RWPE1 (cell line): ENCODE results near the gene KDM4B.
"Not testable (repeated sequence)": the region's sequence is repeated elsewhere in the genome, so short reads cannot be mapped to it uniquely, and the experiment has no call there.

Experiments used
- CTCF ChIA-PET: fragments of 350-600 bp; sonication (Branson Sonifier 250); formaldehyde crosslinking; extraction: SDS; loops from one replicate; lab custom pipeline; 2021; lab: Yijun Ruan, JAX
- POLR2A ChIA-PET: fragments of 400-600 bp; formaldehyde crosslinking; extraction: SDS; loops from one replicate; lab custom pipeline; 2020; ENCODE audit warnings: antibody characterized with exemption; ENCODE audit not compliant: low non-redundant PET; lab: Yijun Ruan, JAX
- DNase-seq: peaks from one replicate; pipeline ENCODE4 v3.0.0; 2012; ENCODE audit warnings: low spot score
- H3K27ac ChIP-seq: fragments of 450-650 bp; 2 replicates; pipeline ENCODE4 v1.5.1; 2017
- TF ChIP-seq, protein P1 (sequence below): fragments of 450-650 bp; conservative IDR thresholded peaks from 2 replicates; pipeline ENCODE4 v1.5.1; 2017; ENCODE audit warnings: low read depth, mild to moderate bottlenecking

The KDM4B gene

DNA sequence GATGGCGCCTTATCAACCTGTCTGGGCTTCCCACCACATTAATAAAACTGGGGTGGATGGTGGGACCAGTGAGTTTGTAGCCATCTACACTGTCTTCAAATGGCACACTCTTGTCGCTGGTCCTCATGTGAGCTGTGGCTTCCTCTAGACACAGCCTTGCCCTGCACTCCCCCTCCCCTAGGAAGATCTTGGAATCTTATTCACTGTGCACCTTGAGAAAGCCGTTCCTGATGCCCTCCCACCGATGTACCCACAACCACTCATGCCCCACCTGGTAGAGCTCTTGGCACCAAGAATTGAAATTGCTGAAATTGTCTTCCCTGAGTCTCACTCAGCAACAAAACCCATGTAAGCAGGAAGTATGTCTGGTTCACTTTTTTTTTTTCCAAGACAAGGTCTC, 225.7 kb downstream of the KDM4B start:
- no peak overlapping the region for H3K27ac ChIP-seq
- no peak for DNase-seq
- CTCF ChIA-PET = interaction anchor here (0.6 kb wide), 2 partner anchors 71 to 146 kb away, joined by 3 to 8 read pairs; no protein-coding TSS in a partner anchor
- POLR2A ChIA-PET = no interaction called here
- TF ChIP-seq, protein P1, sequence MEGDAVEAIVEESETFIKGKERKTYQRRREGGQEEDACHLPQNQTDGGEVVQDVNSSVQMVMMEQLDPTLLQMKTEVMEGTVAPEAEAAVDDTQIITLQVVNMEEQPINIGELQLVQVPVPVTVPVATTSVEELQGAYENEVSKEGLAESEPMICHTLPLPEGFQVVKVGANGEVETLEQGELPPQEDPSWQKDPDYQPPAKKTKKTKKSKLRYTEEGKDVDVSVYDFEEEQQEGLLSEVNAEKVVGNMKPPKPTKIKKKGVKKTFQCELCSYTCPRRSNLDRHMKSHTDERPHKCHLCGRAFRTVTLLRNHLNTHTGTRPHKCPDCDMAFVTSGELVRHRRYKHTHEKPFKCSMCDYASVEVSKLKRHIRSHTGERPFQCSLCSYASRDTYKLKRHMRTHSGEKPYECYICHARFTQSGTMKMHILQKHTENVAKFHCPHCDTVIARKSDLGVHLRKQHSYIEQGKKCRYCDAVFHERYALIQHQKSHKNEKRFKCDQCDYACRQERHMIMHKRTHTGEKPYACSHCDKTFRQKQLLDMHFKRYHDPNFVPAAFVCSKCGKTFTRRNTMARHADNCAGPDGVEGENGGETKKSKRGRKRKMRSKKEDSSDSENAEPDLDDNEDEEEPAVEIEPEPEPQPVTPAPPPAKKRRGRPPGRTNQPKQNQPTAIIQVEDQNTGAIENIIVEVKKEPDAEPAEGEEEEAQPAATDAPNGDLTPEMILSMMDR = no peak

DNA sequence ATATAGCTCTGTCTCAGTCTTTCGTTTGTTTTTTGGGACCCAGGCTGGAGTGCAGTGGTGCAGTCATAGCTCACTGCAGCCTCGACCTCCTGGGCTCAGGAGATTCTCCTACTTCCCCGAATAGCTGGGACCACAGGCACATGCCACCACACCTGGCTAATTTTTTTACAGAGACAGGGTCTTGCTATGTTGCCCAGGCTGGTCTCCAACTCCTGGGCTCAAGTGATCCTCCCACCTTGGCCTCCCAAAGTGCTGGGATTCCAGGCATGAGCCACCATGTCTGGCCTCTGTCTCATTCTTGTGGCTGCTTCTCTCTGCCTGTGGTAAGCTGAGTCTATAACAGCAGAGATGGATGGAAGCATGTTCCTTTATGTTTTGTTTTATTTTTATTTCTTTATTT, 226.7 kb downstream of the KDM4B start:
- CTCF ChIA-PET, H3K27ac ChIP-seq, DNase-seq, POLR2A ChIA-PET: not testable (repeated sequence)

DNA sequence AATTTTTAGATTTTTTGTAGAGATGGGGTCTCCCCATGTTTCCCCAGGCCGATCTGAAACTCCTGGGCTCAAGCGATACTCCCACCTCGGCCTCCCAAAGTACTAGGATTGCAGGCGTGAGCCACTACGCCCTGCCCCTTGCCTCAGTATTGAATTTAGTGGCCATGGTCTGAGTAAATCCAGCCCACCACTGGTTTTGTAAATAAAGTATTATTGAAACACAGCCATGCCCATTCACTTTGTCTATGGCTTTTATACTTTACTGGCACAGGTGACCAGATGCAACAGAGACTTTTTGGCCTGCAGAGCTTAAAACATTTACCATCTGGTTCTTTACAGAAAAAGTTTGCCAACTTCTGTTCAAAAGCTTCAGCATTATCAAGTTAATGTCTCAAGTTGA, 227.9 kb downstream of the KDM4B start:
- no peak for DNase-seq
- CTCF ChIA-PET = no interaction called here
- TF ChIP-seq, protein P1 = no peak
- POLR2A ChIA-PET = interaction anchor here (0.6 kb wide), 1 partner anchor 28 kb away, joined by 11 read pairs; no protein-coding TSS in a partner anchor
- H3K27ac ChIP-seq = no peak overlapping the region

DNA sequence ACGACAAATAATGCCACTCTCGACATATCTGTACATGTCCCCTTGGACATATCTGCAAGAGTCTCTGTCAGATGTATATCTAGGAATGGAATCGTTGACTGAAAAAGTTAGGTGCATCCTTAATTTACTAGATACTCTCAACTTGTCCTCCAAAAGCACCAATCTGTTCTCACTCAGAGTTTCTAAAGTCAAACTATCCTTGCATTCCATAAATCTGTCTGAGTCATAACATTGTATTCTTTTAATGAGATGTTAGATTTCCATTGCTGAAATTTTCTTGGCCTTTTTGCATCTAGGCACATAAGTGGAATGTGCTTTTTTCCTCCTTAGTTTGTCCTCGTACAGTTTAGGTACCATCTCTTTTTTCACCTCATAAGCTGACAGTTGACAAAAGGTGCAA, 231.9 kb downstream of the KDM4B start:
- H3K27ac ChIP-seq = no peak overlapping the region
- POLR2A ChIA-PET = no interaction called here
- DNase-seq = no peak
- TF ChIP-seq, protein P1 = no peak
- CTCF ChIA-PET = no interaction called here

DNA sequence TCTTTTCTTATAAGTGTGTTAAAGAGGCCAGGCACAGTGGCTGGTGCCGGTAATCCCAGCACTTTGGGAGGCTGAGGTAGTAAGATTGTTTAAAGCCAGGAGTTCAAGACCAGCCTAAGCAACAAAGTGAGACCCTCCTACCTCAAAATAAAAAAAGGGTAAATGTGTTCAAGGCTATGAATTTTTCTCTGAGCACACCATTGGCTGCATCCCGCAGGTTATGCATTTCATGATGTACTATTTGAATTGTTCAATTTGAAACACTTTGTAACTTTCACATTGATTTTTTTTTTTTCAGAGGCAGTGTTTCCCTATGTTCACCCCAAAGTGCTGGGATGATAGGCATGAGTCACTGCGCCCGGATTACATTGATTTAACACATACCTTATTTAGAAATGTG, 233.6 kb downstream of the KDM4B start:
- ChIA-PET CTCF (interaction anchor here (0.7 kb wide), 1 partner anchor 129 kb away, joined by 3 read pairs; no protein-coding TSS in a partner anchor), POLR2A (no interaction called here)
- TF ChIP-seq, protein P1 = no peak
- H3K27ac ChIP-seq = no peak overlapping the region
- DNase-seq = no peak
